OCI-LY3 (cell line): ENCODE results near the gene KCNMB1.

Experiments used
- CTCF ChIP-seq: fragments of 200-600, 300-600 bp; sonication (generic); IDR thresholded peaks from 2 replicates; pipeline ENCODE4 v1.5.1; 2014; ENCODE audit warnings: antibody characterized with exemption, low read length, low read depth
- EZH2phosphoT487 ChIP-seq: fragments of 200-600 bp; shearing (Covaris generic); IDR thresholded peaks from 2 replicates; pipeline ENCODE4 v1.6.1; 2018; ENCODE audit warnings: antibody characterized with exemption, mixed run types, low read depth

DNA sequence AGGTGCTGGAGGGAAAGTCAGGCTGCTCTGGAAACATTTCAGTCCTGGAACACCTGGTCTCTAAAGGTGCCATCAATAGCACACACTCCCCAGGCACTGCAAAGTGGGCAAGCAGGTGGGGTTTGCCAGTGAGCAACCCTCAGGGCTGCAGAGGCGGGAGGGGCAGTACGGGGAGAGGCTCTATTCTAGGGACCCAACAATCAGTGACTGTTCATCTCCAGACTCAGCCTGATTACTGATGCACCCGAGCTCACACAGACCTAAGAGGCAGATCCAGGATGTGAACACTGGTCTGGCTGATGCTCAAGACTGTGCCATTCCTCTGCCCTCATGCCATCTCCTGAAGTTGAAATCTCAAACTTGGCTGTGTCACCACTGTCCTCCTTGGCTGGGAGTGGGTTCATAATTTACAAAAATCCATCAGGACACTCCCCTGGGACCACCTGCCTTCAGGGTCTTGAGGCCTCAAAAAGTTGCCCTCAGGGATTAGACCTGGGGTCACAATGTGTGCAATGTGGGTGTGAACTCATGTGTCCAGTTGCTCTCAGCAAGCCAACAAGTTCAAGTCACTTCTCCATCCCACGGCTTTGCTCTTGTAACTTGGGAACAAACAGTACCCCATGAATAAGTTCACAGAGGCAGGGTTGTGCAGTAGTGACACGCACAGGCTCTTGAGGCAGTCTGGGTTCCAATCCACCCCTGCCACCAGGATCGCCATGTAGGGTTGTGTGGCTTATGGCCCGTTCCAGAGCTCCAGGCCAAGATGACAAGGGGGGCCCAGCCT lies 19.9 kb upstream of the KCNMB1 start:
- TF ChIP-seq CTCF (no peak), EZH2phosphoT487 (no peak)
